Gastrocnemius medialis (tissue), 4 donors: ENCODE data around the gene GNAI1. TPM values are rescaled to one million over a fixed set of nuclear protein-coding genes. Genes with fewer than 3 reads are reported as not detected.

ENCODE experiments used
- ATAC-seq, 2 donors: fragments of 150-250 bp; one replicate each; pipeline ENCODE4 v1.9.1; 2016
- DNase-seq, 2 donors: peaks; one replicate each; pipeline ENCODE4 v3.0.0-alpha.2; 2019
- H3K27ac ChIP-seq, 4 donors: fragments of 200-600 bp; sonication (generic); 1 replicate in 1 of 4; 2 replicates in 3 of 4; pipeline ENCODE4 v1.5.1; 2016 to 2018; ENCODE audit warnings: mild to moderate bottlenecking in 2 of 4, moderate library complexity in 1 of 4
- H3K27me3 ChIP-seq, 3 donors: fragments of 200-600 bp; sonication (generic) in 2 of 3; 1 replicate in 1 of 3; 2 replicates in 2 of 3; pipeline versions ENCODE4 v1.5.1 to v1.6.0; 2016 to 2019; ENCODE audit warnings: mild to moderate bottlenecking in 1 of 3, moderate library complexity in 1 of 3
- H3K36me3 ChIP-seq, 2 donors: fragments of 200-600 bp; sonication (generic) in 1 of 2; one replicate each; pipeline ENCODE4 v1.5.1; 2017 to 2018
- H3K4me1 ChIP-seq, 2 donors: fragments of 200-600 bp; sonication (generic) in 1 of 2; one replicate each; pipeline ENCODE4 v1.5.1; 2016 to 2017; ENCODE audit warnings: mild to moderate bottlenecking in 2 of 2
- H3K4me3 ChIP-seq, 4 donors: fragments of 200-600 bp; sonication (generic) in 3 of 4; 1 replicate in 1 of 4; 2 replicates in 3 of 4; pipeline ENCODE4 v1.5.1; 2016 to 2019; ENCODE audit warnings: mild to moderate bottlenecking in 2 of 4
- H3K9me3 ChIP-seq, 3 donors: fragments of 200-600 bp; sonication (generic) in 2 of 3; 1 replicate in 1 of 3; 2 replicates in 2 of 3; pipeline ENCODE4 v1.5.1; 2016 to 2019
- CTCF ChIP-seq, 5 experiments: fragments of 450-650 bp in 3 of 5; fragments of 200-600 bp in 2 of 5; sonication (generic) in 2 of 5; IDR thresholded peaks in 4 of 5; conservative IDR thresholded peaks in 1 of 5; 1 replicate in 4 of 5; 2 replicates in 1 of 5; pipeline ENCODE4 v1.5.1; 2016 to 2019; ENCODE audit warnings: antibody characterized with exemption in 5 of 5, mild to moderate bottlenecking in 3 of 5, moderate library complexity in 3 of 5
- POLR2A ChIP-seq, 2 donors: fragments of 450-650 bp; IDR thresholded peaks; one replicate each; pipeline ENCODE4 v1.6.1; 2017; ENCODE audit warnings: antibody characterized with exemption in 2 of 2, mild to moderate bottlenecking in 2 of 2, moderate library complexity in 2 of 2
- in situ Hi-C, 4 donors: fragments of 200-750 bp; cut with MboI; loops; one replicate each; pipeline versions ENCODE4 v1.15.0 to v1.8.0; 2017; ENCODE audit warnings: low sequenced_read_pairs in 4 of 4
- intact Hi-C: fragments of 100-400 bp; cut with DNase I; formaldehyde crosslinking; loops from one replicate; pipeline ENCODE4 v1.15.1; 2023; ENCODE audit warnings: low total_unique reads
- total RNA-seq, 4 donors: library from RNA; depleted of rRNA; stranded (reverse); fragments of >200 nt; gene quantifications; one replicate each; pipeline versions ENCODE4 v1.1.0 to v1.2.3, GENCODE V29; 2016

The GNAI1 gene
- total RNA-seq, 4 donors from 2014 or later: 6.5 to 13.0 (median 8.3) TPM

GRCh38 chr7:80244206-80244916 lies 109.7 kb downstream of the GNAI1 start:
- H3K9me3 ChIP-seq: no peaks in the 10 kb centered on the region
- DNase-seq: no peak
- peak in 1 of 2 donors; percentile 62 for ATAC-seq
- in situ Hi-C loops: no loop called here
- H3K27ac ChIP-seq: peak overlapping the region in 2 of 4 donors; percentile 4 to 50
- no peaks in the 10 kb centered on the region for H3K27me3 ChIP-seq
- H3K4me3 ChIP-seq: no peak overlapping the region
- intact Hi-C loops: no loop called here
- H3K36me3 ChIP-seq: no peaks in the 10 kb centered on the region
- TF ChIP-seq CTCF (IDR thresholded peaks at IDR 0.05 in 4 of 5, conservative IDR thresholded peaks at IDR 0.05 in 1 of 5): no peak
- H3K4me1 ChIP-seq: no peaks in the 10 kb centered on the region

- Histone ChIP-seq H3K4me1 (no peaks in the 10 kb centered on the region), H3K27ac (no peak overlapping the region), H3K9me3 (no peaks in the 10 kb centered on the region), H3K4me3 (no peak overlapping the region), H3K36me3 (no peaks in the 10 kb centered on the region), H3K27me3 (no peaks in the 10 kb centered on the region)
- no peak for TF ChIP-seq POLR2A (IDR thresholded peaks at IDR 0.05)
- in situ Hi-C loops: no loop called here
- intact Hi-C loops: no loop called here
- ATAC-seq: no peak
- no peak for DNase-seq
Observed at GRCh38 chr7:80247144-80247543, 112.5 kb downstream of the GNAI1 start.

GRCh38 chr7:80247891-80248290 lies 113.3 kb downstream of the GNAI1 start:
- in situ Hi-C loops: no loop called here
- Histone ChIP-seq H3K4me1 (no peaks in the 10 kb centered on the region), H3K36me3 (no peaks in the 10 kb centered on the region), H3K9me3 (no peaks in the 10 kb centered on the region), H3K27me3 (no peaks in the 10 kb centered on the region), H3K4me3 (no peak overlapping the region), H3K27ac (no peak overlapping the region)
- TF ChIP-seq CTCF (IDR thresholded peaks at IDR 0.05 in 4 of 5, conservative IDR thresholded peaks at IDR 0.05 in 1 of 5) (no peak), POLR2A (IDR thresholded peaks at IDR 0.05) (no peak)
- intact Hi-C loops: no loop called here
- ATAC-seq: no peak
- no peak for DNase-seq

GRCh38 chr7:80249184-80249583 lies 114.6 kb downstream of the GNAI1 start:
- ATAC-seq (no peak), DNase-seq (no peak)
- Histone ChIP-seq H3K9me3 (no peaks in the 10 kb centered on the region), H3K36me3 (no peaks in the 10 kb centered on the region), H3K4me1 (no peaks in the 10 kb centered on the region), H3K4me3 (no peak overlapping the region), H3K27ac (no peak overlapping the region), H3K27me3 (no peaks in the 10 kb centered on the region)
- TF ChIP-seq CTCF (IDR thresholded peaks at IDR 0.05 in 4 of 5, conservative IDR thresholded peaks at IDR 0.05 in 1 of 5): no peak
- TF ChIP-seq POLR2A (IDR thresholded peaks at IDR 0.05): no peak
- in situ Hi-C loops (no loop called here), intact Hi-C loops (no loop called here)

DNA sequence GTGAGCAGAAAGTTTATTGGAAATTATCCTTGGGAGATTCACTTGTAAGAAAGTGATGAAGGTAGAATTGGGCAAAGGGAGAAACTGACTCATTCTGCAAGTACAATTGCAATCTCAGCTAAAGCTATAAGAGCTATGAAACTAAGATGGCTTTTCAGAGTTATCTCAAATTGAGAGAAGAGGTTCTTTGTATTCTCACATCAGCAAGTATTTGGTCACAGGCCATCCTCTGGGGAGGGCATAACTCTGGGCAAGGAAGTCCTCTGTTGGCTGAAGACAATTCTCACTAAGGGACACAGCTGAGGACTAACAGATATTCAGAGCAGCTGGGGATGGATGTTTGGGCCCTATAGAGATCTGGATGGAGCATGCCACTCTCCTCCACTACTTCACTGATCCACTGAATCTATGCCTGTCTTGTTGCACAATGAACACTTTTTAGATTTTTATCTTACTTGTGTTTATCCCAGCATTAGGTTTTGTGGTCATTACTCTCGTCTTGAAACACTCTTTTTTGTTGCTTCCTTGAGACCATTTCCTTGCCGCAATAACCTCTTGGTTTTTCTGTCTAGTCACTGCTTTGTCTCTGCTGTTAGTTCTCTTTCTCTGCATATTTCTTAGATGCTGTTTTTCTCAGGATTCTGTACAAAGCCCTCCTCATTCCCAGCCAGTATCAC lies 115.1 kb downstream of the GNAI1 start:
- ATAC-seq (no peak), DNase-seq (no peak)
- Histone ChIP-seq H3K4me3 (no peak overlapping the region), H3K9me3 (no peaks in the 10 kb centered on the region), H3K27ac (no peak overlapping the region), H3K27me3 (no peaks in the 10 kb centered on the region), H3K4me1 (no peaks in the 10 kb centered on the region), H3K36me3 (no peaks in the 10 kb centered on the region)
- intact Hi-C loops: no loop called here
- in situ Hi-C loops: no loop called here
- TF ChIP-seq CTCF (IDR thresholded peaks at IDR 0.05 in 4 of 5, conservative IDR thresholded peaks at IDR 0.05 in 1 of 5): no peak
- no peak for TF ChIP-seq POLR2A (IDR thresholded peaks at IDR 0.05)
